GM10847 (cell line): ENCODE measurements around the gene HIBADH.

Experiments
- POLR2A ChIP-seq: IDR thresholded peaks from 2 replicates; pipeline ENCODE4 v1.6.1; 2011; ENCODE audit not compliant: insufficient read length; ENCODE audit errors: extremely low read depth

Gene HIBADH

DNA sequence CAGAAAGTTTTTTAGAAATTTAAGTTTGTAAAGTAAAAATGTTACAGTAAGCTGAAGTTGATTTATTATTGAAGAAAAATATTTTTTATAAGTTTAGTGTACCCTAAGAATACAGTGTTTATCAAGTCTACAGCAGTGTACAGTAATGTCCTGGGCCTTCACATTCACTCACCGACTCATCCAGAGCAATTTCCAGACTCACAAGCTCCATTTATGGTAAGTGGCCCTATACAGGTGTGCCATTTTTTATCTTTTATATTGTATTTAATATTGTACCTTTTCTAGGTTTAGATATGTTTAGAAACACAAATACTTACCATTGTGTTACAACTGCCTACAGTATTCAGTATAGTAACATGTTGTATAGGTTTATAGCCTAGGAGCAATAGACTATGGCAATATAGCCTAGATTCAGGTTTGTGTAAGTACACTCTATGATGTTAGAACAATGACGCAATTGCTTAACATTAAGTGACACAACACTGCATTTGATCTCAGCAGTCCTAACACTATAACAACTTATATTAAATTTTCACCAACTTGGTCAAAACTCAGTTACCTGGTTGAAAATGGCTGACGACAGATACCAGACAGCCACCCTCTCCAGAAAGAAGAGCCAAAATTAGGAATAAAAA lies 45.7 kb downstream of the HIBADH start:
- TF ChIP-seq POLR2A, result no peak

DNA sequence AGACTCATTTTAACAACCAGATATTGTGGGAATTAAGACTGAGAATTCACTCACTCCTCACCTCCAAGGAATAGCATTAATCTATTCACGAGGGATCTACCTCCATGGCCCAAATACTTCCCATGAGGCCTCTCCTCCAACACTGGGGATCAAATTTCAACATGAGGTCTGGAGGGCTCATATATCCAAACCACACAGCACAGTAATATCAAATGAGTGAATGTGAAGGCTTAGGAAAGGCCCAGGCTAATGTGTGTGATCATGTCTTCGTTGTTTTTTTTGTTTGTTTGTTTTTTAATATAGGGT lies 46.5 kb downstream of the HIBADH start:
- TF ChIP-seq POLR2A, result no peak

DNA sequence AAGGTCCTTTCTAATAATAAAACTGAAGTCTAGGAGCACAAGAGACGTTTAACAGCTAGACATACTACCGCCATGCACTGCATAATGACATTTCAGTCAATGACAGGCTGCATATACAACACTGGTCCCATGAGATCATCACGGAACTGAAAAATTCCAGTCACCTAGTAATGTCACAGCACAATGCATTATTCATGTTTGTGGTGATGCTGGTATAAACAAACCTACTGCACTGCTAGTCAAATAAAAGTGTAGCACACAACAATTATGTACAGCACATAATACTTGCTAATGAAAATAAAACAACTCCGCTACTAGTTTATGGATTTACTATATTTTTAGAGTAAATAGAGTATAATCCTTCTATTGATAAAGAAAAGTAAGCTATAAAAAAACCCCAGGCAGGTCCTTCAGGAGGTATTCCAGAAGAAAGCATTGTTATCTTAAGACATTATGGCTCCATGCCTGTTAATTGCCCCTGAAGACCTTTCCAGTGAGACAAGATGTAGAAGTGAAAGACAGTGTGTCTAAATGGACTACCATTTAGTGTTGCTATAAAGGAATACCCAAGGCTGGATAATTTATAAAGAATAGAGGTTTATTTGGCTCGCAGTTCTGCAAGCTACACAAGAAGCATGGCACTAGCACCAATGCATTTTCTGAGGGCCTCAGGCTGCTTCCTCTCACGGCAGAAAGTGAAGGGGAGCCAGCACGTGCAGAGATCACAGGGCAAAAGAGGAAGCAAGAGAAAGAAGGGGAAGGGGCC lies 47.1 kb downstream of the HIBADH start:
- TF ChIP-seq POLR2A, result no peak

DNA sequence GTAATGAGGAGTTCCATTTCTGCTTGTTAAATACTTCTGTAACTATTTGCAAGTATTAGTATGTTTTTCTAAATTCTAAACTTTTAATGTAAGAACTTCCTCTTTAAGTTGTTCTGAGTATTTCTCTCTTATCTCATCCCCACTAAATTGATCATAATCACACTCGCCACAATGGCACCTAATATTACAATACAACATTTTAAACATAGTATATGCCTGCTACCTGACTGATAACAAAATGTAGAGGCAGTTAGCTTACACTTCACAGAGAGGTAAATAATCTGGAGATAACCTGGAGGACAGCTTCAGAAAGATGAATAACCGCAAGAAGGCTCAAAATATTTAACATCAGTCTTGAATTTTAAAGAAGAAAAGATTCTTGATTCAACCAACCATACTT lies 48.6 kb downstream of the HIBADH start:
- no peak for TF ChIP-seq POLR2A

DNA sequence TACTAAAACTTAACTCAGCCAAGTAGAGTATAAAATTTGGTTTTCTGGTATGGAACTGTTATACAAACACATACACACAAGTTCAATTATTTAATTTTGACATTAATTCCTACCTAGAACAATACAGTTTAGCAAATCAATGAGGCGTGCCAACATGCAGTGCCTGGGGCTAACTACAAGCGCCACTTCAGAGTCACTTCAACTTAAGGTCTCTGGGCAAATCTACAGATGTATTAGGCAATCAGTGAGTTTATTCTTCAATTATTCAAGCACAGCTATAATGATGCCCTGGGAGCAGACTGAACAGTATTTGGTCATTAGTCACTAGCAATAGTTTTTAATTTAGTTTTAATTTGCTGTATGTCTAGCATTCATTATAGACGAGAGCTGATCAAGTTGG lies 51.6 kb downstream of the HIBADH start:
- TF ChIP-seq POLR2A, result no peak

DNA sequence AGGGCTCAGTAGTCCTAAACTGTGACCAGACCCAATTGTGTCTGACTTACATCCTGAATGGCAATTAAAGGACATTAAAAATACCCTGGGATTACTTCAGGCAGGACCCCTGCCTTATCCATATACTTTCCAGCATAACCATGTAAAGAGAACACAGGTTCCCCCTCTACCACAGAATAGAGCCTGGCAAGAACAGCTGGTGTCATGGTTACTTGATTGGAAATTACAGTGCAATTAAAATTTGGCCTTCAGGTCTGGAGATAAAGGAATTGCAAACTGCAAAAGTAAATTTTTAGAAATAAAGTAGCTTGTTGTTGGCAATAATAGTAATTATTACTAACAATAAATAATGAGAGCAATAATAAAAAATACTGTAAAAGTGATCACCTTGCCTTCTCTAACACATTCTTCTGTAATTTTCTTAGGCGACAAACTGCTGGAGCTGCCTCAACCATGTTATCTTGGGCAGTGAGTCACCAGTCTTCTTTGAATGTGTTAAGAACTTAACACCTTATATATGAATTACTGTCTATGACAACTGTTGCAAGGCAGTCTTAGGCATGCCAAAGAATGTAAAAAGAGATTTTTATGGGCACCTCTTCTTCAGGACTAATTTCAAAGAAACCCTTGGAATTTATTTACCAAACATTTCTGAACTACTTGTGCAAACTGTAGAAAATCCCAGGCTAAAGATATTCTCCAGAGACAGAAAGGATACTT lies 53.7 kb downstream of the HIBADH start:
- TF ChIP-seq POLR2A, result no peak

DNA sequence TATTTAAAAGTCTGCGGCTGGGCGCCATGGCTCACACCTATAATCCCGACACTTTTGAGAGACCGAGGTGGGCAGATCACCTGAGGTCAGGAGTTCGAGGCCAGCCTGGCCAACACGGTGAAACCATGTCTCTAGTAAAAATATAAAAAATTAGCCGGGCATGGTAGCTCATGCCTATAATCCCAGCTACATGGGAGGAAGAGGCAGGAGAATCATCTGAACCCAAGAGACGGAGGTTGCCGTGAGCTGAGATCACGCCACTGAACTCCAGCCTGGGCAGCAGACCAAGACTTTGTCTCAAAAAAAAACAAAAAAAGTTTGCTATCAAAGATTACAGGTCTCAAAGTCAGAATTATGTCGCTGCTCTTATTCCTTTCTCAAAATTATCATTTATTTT lies 55.5 kb downstream of the HIBADH start:
- TF ChIP-seq POLR2A, result no peak

DNA sequence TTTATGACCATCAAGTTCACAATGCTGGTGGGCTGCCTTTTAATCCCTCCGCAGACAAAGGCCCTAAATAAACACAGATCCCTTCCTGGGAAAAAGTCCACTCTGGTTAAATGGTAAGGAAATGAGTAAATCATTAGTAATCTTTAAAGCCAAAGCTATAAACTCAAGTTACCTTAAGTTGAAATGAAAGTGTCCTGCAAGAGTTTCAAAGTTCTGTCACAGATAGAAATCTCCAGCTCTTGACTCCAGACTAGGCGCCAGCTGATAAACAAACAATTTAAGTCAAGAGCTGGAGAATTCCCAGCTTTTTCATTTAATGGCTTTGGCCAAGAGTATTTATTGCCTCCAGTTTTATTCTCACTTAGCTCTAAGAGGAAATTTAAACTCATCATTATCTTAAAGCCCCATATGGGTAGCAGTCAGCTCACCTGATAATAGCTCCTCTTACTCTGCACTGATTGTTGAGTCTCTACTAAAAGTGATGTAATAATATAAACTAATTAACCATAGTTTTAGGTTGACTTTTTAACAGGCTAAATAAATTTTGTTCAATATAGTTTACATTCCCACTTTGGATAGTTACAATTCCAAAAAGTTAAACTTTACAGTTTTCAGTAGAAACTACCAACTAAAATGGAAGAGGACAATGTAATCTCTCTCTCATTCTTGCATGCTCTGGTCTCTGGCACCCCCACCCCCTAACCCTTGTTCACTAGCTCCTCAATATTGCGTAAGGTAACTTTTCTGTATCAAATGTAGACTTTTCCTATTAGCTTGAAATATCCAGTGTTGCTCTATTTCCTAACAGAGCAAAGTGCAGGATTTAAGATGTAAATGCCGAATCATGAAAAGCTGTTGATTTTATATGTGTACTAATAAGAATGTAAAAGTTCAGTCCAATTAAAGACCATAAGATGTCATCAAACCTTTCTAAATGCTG lies 56.1 kb downstream of the HIBADH start:
- no peak for TF ChIP-seq POLR2A

DNA sequence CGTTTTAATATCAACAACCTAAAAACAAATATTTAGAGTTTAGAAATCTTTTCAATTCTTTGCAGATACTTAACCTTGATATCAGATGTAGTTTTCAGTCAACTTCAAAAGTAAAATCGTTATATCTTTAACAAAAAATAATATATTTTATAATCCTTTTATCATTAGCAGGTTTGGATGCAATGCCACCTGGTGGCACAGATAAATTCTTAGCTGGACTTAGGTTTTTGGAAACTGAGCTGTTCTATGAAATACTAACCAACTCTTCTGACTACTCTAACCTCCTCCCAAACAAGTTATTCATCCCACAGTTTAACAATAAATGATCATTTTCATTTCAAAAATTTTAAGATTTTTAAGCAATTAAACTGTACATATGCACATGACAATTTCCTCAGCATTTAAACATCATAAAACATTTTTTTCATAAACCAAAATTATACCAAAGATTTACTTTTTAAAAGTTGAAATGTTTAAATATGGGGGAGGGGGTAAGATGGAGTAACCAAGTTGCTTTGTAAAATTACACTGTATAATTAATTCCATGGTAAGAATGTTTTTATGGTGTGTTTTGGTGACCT lies 56.9 kb downstream of the HIBADH start:
- TF ChIP-seq POLR2A, result no peak

DNA sequence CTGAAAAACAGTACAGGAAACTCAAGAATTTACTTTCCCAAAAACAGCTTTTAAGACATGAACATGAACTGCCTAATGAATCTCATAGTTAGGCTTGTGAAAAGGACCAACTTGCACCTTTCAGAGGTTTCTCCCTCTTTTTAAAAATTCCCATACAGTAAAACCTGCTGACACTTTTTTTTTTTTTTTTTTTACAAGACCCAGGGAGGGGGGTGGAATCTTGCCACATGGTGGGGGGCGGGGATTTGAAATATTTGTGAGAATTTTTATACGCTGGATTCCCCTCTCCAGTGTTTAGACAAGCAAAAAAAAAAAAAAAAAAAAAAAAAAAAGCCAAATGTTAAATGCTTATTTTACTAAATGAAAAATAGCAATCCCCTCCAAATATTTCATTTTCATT lies 57.4 kb downstream of the HIBADH start:
- TF ChIP-seq POLR2A, result no peak

DNA sequence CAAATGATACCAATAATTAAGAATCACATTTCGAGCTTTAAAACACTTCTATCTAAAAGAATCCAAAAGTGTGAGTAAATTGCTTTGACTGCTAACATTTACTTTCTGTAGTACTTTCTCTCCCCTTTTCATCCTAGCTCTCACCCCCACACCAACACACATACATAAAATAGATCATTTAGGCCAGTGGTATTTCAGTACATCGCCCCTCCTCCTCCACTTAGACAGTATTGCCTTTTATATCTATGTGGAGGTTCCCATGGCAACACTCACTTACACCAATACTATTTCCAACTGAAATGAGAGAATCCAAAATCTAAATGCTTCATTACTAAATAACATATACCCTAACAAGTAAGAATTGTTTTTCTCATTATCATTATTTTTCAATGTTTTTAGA lies 58.9 kb downstream of the HIBADH start:
- TF ChIP-seq POLR2A, result no peak

DNA sequence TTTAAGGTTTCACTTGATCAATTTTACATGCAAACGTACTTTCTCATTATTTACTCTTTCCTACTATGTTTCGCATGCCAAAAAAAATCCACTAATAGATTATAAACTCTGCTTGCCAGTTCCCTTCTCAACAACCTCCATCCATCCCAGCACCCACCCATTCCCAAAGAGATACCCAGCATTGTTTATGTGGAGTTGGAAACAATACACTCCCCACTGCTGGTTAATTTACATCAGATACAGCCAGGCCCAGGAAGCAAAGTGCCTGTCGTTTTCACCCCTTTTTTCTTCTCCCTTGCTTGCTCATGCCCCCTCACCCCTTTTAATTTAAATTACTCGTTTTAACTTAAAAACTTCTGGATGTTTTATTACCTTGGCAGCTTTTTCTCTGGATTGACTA lies 59.9 kb downstream of the HIBADH start:
- no peak for TF ChIP-seq POLR2A

DNA sequence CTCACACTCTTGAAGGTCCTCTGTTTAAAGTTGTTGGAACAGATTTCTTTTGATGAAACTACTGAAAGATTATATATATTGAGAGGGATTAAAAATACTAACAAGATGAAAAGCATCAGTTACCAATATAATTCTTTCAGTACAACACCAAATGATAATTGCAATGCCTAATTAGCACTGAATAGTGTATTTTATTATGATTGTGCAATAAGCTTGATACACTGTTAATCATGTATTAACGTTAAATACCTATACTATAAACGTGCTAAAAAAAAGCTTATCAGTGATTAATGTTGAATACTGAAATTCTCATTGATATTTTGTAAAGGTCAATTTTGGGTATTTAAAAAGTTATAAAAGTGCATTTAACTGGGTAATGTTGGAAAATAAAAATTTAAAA lies 61.5 kb downstream of the HIBADH start:
- no peak for TF ChIP-seq POLR2A

DNA sequence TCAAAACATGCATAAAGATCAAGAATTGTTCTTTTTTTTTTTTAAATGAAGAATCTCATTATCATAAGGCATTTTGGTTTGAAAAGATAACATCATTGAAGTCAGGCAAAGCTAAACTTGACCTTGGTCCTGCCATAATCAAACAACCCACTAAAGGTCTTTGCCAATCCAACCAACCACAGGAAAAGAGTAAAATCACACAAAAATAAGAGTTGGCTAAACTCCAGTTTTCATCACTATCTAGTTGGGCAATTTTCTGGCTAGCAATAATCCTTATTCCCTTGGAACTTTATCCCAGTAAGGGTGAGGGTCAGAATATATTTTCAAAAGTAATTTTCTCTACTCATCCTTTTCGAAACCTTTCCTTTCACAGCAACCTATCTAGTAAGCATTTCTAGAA lies 62.4 kb downstream of the HIBADH start:
- TF ChIP-seq POLR2A, result no peak

DNA sequence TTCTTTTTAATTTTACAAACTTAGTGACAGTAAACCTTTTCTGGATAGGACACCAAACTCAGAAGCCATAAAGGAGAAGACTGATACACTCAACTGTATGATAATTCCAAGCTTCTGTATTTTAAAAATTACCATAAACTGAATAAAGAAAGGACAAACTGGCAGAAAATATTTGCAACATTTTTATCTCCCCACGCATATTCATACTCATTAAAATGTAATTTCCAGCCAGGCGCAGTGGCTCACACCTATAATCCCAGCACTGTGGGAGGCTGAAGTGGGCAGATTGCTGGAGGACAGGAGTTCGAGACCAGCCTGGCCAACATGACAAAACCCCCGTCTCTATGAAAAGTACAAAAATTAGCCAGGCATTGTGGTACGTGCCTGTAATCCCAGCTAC lies 67.7 kb downstream of the HIBADH start:
- TF ChIP-seq POLR2A, result no peak
